Epithelial cell of esophagus (primary cell): ENCODE results near the gene ACTR1B.

Experiments used
- DNase-seq: peaks from one replicate; pipeline ENCODE4 v3.0.0; 2010; ENCODE audit warnings: low read depth
- H3K4me3 ChIP-seq: 2 replicates; pipeline ENCODE4 v1.5.1; 2011; ENCODE audit warnings: mild to moderate bottlenecking, low read length, control low read depth
- TF ChIP-seq, protein P1 (sequence below): IDR thresholded peaks from 2 replicates; pipeline ENCODE4 v1.5.1; 2011; ENCODE audit warnings: low read depth, mild to moderate bottlenecking, low read length, control low read depth, inconsistent platforms; ENCODE audit not compliant: insufficient read depth; ENCODE audit errors: missing control alignments

Gene ACTR1B

DNA sequence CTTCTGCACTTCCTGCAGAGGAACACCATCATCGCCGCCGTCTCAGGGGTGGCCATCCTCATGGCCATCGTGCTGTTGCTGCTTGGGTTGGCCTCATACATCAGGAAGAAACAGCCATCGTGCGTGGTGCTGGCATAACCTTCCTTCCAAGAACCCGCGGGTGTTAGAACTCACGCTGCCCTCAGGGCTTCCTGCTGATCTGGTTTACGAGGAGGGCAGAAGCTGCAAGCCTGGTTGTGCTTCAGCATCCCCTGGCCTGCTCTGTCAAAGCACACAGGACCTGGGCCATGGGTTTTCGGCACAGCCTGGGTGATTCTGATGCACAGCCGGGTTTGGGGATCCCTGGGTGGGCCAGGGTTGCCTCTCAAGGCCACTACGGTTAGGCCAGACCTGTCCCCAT is 37.3 kb upstream of the ACTR1B start:
- TF ChIP-seq, protein P1, sequence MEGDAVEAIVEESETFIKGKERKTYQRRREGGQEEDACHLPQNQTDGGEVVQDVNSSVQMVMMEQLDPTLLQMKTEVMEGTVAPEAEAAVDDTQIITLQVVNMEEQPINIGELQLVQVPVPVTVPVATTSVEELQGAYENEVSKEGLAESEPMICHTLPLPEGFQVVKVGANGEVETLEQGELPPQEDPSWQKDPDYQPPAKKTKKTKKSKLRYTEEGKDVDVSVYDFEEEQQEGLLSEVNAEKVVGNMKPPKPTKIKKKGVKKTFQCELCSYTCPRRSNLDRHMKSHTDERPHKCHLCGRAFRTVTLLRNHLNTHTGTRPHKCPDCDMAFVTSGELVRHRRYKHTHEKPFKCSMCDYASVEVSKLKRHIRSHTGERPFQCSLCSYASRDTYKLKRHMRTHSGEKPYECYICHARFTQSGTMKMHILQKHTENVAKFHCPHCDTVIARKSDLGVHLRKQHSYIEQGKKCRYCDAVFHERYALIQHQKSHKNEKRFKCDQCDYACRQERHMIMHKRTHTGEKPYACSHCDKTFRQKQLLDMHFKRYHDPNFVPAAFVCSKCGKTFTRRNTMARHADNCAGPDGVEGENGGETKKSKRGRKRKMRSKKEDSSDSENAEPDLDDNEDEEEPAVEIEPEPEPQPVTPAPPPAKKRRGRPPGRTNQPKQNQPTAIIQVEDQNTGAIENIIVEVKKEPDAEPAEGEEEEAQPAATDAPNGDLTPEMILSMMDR: no peak
- H3K4me3 ChIP-seq: no peak overlapping the region
- DNase-seq: no peak

DNA sequence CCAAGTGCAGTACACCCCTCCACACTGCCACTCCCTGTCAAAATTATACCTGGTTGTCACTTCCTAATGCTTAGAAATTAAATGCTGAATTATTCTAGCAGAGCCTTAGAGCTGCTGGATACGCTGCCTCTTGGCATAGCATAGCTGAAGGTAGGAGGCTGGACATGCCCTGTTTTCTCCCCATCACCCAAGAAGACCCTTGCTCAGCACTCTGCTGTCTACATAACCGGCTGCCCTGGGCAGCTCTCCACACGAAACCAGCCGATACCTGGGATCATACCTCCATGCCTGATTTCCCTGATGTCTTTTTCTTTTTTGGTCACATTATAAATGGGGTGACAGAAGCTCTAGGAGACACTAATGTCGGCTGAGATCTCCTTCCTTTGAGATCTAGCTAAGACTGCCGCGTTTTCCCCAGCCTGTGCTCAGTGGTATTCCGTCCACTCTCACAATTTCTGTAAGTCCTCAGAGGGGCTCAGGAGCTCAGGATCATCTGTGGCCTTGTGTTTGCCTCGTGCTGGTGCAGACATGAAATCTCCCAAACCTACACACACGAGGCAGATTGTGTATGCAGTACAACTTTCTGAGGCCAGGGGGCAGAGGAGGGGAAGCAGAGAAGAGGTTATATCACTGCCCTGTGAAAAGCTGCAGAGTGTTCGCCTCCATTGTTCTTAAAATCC is 36.1 kb upstream of the ACTR1B start:
- TF ChIP-seq, protein P1: peak; percentile 88
- H3K4me3 ChIP-seq: no peak overlapping the region
- peak; percentile 67 for DNase-seq

DNA sequence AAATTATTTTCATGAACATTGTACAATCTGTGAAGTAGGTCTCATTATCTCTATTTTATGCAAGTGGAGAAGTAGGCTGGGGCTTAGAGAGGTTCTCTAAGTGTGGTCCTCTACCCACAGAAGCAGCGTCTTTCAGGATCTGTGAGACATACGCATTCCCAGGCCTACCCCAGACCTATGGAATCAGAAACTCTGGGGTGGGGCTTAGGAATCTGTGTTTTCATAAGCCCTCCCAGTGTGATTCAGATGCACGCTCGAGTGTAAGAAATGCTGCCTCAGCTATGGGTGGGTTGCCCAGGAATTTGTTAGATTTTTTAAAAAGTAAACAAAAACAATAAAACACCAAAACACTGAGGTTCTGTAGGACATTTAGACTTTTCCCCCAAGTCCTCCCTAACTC is 34.7 kb upstream of the ACTR1B start:
- DNase-seq: peak; percentile 13
- TF ChIP-seq, protein P1: no peak
- no peak overlapping the region for H3K4me3 ChIP-seq

DNA sequence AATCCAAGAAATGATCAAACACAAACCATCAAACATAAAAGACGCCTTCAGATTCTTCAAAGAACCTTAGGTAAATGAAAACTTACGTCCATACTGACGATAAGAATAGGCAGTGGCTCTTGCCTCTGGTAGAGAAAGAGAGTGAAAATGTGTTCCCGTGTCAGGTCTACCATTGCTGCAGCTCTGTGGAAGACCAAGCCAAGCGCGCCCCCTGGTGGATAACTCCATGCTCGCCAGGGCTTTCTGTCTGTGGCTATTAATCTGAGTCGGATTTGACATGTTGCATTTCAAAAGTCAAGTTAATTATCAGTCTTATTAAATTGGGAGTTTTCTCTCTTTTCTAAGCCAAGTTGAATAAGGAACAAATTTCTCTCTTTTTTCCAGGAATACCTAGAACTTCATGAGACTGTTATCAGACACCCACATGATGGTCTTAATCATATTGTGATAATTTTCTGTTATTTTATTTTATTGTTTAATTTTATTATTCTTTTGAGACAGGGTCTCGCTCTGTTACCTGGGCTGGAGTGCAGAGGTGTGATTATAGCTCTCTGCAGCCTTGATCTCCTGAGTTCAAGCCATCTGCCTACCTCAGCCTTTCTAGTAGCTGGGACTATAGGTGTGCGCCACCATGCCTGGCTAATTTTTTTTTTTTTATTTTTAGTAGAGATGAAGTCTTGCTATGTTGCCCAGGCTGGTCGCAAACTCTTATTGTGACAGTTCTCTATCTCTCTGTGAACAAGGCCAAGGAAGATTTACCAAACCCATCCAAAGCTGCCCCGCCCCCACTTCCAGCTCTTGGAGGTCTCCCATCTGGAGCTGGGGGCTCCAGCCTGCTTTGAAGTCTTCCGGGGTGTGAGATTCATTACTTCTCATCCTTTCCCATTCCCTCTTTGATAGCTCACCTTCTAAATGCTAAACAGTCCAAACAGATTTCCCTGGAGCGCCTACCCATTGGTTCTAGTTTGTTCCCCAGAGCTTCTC is 33.7 kb upstream of the ACTR1B start:
- TF ChIP-seq, protein P1: peak; percentile 87
- DNase-seq: peak; percentile 82
- no peak overlapping the region for H3K4me3 ChIP-seq

- TF ChIP-seq, protein P1: no peak
- H3K4me3 ChIP-seq: no peak overlapping the region
- peak; percentile 28 for DNase-seq
These were observed 31.9 kb upstream of the ACTR1B start for GRCh38 chr2:97695744-97696143.

DNA sequence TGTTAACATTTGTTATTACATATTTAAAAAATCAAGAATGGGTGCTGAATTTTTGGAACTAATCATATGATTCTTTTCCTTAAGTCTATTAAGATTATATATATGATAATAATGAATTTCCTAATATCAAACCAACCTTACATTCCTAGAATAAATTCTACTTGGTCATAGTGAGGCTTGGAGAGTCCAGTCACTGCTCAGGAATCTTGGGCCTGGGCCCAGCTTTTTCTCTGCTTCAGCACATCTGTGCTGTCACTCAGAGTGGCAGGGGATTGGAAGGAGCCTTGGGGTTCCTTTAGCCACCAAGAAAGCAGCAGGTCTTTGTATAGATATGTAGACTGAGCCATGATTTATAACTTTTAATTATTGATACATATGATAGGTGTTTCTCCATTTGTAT is 29.6 kb upstream of the ACTR1B start:
- H3K4me3 ChIP-seq: no peak overlapping the region
- peak; percentile 14 for DNase-seq
- TF ChIP-seq, protein P1: no peak
